Measurements from ENCODE around the gene PHYKPL. TPM values are rescaled to one million over a fixed set of nuclear protein-coding genes. Genes with fewer than 3 reads are reported as not detected.

PHYKPL gene
- total RNA-seq, 1 experiment from 2014 or later, result 112 TPM

GRCh38 chr5:178192787-178193186 is 39.8 kb downstream of the PHYKPL start:
- TF ChIP-seq CTCF (IDR thresholded peaks at IDR 0.05; ENCODE audit: unreplicated experiment), result no peak

GRCh38 chr5:178192244-178192643 is 40.4 kb downstream of the PHYKPL start:
- Mint-ChIP-seq H3K27me3 (ENCODE audit: insufficient read depth, unreplicated experiment) (peaks cover 23% of the 10 kb centered on the region), H3K9me3 (ENCODE audit: unreplicated experiment) (no peaks in the 10 kb centered on the region), H3K4me1 (ENCODE audit: insufficient read depth, unreplicated experiment) (peaks cover 12% of the 10 kb centered on the region), H3K36me3 (ENCODE audit: insufficient read depth, unreplicated experiment) (no peaks in the 10 kb centered on the region), H3K27ac (ENCODE audit: low read depth, unreplicated experiment) (no peak overlapping the region), H3K4me3 (ENCODE audit: unreplicated experiment) (no peak overlapping the region)
- ChIA-PET CTCF (interaction anchor here (0.7 to 0.8 kb wide), 2 partner anchors 10 to 42 kb away, joined by 4 to 5 read pairs; no protein-coding TSS in a partner anchor), POLR2A (interaction anchor here (0.6 to 4.4 kb wide), 11 partner anchors 8 to 535 kb away, joined by 3 to 44 read pairs (median 3); partner anchors contain the start of gene HNRNPAB)
- peak; percentile 98 for DNase-seq (ENCODE audit: unreplicated experiment)
- no peak for TF ChIP-seq CTCF (IDR thresholded peaks at IDR 0.05; ENCODE audit: unreplicated experiment)
- intact Hi-C loops (cut with micrococcal nuclease), result no loop called here
- no TSS peak for BruUV-seq (replicated peaks)

More at GRCh38 chr5:178192787-178193186, 39.8 kb downstream of the PHYKPL start:
- H3K27ac Mint-ChIP-seq (ENCODE audit: low read depth, unreplicated experiment), result no peak overlapping the region
- BruUV-seq (replicated peaks), result no TSS peak
- CTCF ChIA-PET, result interaction anchor here (0.6 to 0.7 kb wide), 2 partner anchors 9 to 38 kb away, joined by 4 to 5 read pairs; no protein-coding TSS in a partner anchor
- H3K27me3 Mint-ChIP-seq (ENCODE audit: insufficient read depth, unreplicated experiment), result peaks cover 23% of the 10 kb centered on the region
- H3K4me3 Mint-ChIP-seq (ENCODE audit: unreplicated experiment), result no peak overlapping the region
- intact Hi-C loops (cut with micrococcal nuclease), result no loop called here
- no peak for DNase-seq (ENCODE audit: unreplicated experiment)
- no peaks in the 10 kb centered on the region for H3K36me3 Mint-ChIP-seq (ENCODE audit: insufficient read depth, unreplicated experiment)
- H3K9me3 Mint-ChIP-seq (ENCODE audit: unreplicated experiment), result no peaks in the 10 kb centered on the region
- POLR2A ChIA-PET, result interaction anchor here (0.6 to 4.4 kb wide), 7 partner anchors 8 to 108 kb away, joined by 3 to 44 read pairs (median 6); partner anchors contain the start of gene HNRNPAB
- H3K4me1 Mint-ChIP-seq (ENCODE audit: insufficient read depth, unreplicated experiment), result peaks cover 12% of the 10 kb centered on the region

GRCh38 chr5:178191661-178192060 is 40.9 kb downstream of the PHYKPL start:
- Mint-ChIP-seq H3K9me3 (ENCODE audit: unreplicated experiment) (no peaks in the 10 kb centered on the region), H3K27me3 (ENCODE audit: insufficient read depth, unreplicated experiment) (peaks cover 23% of the 10 kb centered on the region), H3K27ac (ENCODE audit: low read depth, unreplicated experiment) (no peak overlapping the region), H3K4me1 (ENCODE audit: insufficient read depth, unreplicated experiment) (peaks cover 12% of the 10 kb centered on the region), H3K4me3 (ENCODE audit: unreplicated experiment) (no peak overlapping the region), H3K36me3 (ENCODE audit: insufficient read depth, unreplicated experiment) (no peaks in the 10 kb centered on the region)
- no peak for DNase-seq (ENCODE audit: unreplicated experiment)
- no peak for TF ChIP-seq CTCF (IDR thresholded peaks at IDR 0.05; ENCODE audit: unreplicated experiment)
- CTCF ChIA-PET, result interaction anchor here (0.8 to 1.4 kb wide), 2 partner anchors 12 to 43 kb away, joined by 3 to 4 read pairs; no protein-coding TSS in a partner anchor
- intact Hi-C loops (cut with micrococcal nuclease), result no loop called here
- POLR2A ChIA-PET, result interaction anchor here (0.6 to 4.4 kb wide), 9 partner anchors 9 to 536 kb away, joined by 3 to 44 read pairs (median 3); partner anchors contain the start of gene HNRNPAB
- no TSS peak for BruUV-seq (replicated peaks)

GRCh38 chr5:178189433-178189832 is 43.2 kb downstream of the PHYKPL start:
- Mint-ChIP-seq H3K27me3 (ENCODE audit: insufficient read depth, unreplicated experiment) (peaks cover 15% of the 10 kb centered on the region), H3K27ac (ENCODE audit: low read depth, unreplicated experiment) (no peak overlapping the region), H3K4me1 (ENCODE audit: insufficient read depth, unreplicated experiment) (peaks cover 6% of the 10 kb centered on the region), H3K36me3 (ENCODE audit: insufficient read depth, unreplicated experiment) (no peaks in the 10 kb centered on the region), H3K9me3 (ENCODE audit: unreplicated experiment) (no peaks in the 10 kb centered on the region), H3K4me3 (ENCODE audit: unreplicated experiment) (no peak overlapping the region)
- POLR2A ChIA-PET, result interaction anchor here (0.6 to 4.4 kb wide), 3 partner anchors 11 to 938 kb away, joined by 3 to 44 read pairs (median 34); partner anchors contain the start of gene HNRNPAB
- CTCF ChIA-PET, result interaction anchor here (0.6 to 0.7 kb wide), 2 partner anchors 69 to 637 kb away, joined by 3 read pairs; no protein-coding TSS in a partner anchor
- DNase-seq (ENCODE audit: unreplicated experiment), result no peak
- TF ChIP-seq CTCF (IDR thresholded peaks at IDR 0.05; ENCODE audit: unreplicated experiment), result no peak
- intact Hi-C loops (cut with micrococcal nuclease), result no loop called here
- BruUV-seq (replicated peaks), result no TSS peak

All from MCF 10A (cell line).